ENCODE results near the gene ENGASE.

DNA sequence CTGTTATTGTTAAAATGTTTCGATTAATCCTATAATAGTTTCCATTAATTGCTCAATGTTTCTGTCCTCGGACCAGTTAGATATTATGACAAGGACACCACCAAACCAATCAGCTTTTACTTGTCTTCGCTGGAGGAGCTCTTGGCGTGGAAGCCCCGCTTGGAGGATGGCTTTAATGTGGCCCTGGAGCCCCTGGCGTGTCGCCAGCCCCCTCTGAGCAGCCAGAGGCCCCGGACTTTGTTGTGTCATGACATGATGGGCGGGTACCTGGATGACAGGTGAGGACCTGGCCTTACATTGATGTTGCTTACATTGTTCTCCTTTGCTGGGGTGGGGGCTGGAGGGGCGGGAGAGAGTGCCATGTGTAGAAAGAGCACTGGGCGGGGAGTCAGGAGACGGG, 3.0 kb downstream of the ENGASE start:
- TF ChIP-seq, protein P1, sequence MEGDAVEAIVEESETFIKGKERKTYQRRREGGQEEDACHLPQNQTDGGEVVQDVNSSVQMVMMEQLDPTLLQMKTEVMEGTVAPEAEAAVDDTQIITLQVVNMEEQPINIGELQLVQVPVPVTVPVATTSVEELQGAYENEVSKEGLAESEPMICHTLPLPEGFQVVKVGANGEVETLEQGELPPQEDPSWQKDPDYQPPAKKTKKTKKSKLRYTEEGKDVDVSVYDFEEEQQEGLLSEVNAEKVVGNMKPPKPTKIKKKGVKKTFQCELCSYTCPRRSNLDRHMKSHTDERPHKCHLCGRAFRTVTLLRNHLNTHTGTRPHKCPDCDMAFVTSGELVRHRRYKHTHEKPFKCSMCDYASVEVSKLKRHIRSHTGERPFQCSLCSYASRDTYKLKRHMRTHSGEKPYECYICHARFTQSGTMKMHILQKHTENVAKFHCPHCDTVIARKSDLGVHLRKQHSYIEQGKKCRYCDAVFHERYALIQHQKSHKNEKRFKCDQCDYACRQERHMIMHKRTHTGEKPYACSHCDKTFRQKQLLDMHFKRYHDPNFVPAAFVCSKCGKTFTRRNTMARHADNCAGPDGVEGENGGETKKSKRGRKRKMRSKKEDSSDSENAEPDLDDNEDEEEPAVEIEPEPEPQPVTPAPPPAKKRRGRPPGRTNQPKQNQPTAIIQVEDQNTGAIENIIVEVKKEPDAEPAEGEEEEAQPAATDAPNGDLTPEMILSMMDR (IDR thresholded peaks at IDR 0.05) = no peak
- no peak for TF ChIP-seq POLR2AphosphoS5 (IDR thresholded peaks at IDR 0.05)
- TF ChIP-seq POLR2A (IDR thresholded peaks at IDR 0.05) = no peak
